T-helper 1 cell (primary cell): ENCODE measurements around the gene LRRN4CL.
"Not testable (repeated sequence)": the region's sequence is repeated elsewhere in the genome, so short reads cannot be mapped to it uniquely, and the experiment has no call there.

ENCODE experiments used
- DNase-seq, 5 donors: peaks; one replicate each; pipeline ENCODE4 v3.0.0-alpha.2; 2012 to 2020

Gene LRRN4CL

DNA sequence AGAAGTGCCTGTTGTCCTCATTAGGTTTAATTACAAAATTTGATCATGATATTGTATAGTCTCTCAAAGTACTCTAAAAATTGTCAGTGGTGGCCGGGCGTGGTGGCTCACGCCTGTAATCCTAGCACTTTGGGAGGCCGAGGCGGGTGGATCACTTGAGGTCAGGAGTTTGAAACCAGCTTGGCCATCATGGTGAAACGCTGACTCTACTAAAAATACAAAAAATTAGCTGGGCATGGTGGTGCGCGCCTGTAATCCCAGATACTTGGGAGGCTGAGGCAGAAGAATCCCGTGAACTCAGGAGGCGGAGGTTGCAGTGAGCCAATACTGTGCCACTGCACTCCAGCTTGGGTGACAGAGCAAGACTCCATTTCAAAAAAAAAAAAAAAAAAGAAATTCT is 13.9 kb downstream of the LRRN4CL start:
- not testable (repeated sequence) for DNase-seq

DNA sequence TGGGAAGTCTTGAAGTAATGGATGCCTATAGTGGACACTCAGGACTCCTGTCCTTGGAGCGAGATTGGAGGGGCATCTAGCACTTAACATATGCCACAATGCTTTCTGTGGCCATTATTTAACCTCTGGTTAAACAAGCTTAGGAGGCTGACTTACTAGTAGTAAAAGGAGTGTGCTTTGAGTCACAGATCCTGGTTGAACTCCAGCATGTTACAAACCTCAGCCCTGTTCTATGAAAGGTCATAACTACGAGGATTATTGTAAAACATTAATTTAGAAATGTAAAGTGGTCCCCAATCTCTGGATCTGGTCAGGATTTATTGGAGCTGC is 16.2 kb downstream of the LRRN4CL start:
- no peak for DNase-seq

DNA sequence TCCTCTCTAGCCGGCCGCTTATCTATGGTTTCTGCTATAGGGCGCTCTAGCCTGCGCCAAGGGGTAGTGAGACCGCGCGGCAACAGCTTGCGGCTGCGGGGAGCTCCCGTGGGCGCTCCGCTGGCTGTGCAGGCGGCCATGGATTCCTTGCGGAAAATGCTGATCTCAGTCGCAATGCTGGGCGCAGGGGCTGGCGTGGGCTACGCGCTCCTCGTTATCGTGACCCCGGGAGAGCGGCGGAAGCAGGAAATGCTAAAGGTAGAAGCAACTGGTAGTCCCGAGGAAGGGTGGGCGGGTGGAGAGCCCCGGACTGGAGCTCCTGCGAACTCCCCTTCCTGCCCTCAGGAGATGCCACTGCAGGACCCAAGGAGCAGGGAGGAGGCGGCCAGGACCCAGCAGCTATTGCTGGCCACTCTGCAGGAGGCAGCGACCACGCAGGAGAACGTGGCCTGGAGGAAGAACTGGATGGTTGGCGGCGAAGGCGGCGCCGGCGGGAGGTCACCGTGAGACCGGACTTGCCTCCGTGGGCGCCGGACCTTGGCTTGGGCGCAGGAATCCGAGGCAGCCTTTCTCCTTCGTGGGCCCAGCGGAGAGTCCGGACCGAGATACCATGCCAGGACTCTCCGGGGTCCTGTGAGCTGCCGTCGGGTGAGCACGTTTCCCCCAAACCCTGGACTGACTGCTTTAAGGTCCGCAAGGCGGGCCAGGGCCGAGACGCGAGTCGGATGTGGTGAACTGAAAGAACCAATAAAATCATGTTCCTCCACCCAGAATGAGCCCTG is 17.5 kb downstream of the LRRN4CL start, which contains the start of the genes LBHD1 and UQCC3:
Gene LBHD1, minus strand, starts transcription at position 660 of the 782 bp plus-strand sequence. CDS start 2,236 bp downstream, outside the sequence.
Gene UQCC3, plus strand, starts transcription at position 66 of the 782 bp plus-strand sequence. Its CDS starts 73 bp downstream, at position 139.
- peak; percentile 46 to 87 (median 61) for DNase-seq

DNA sequence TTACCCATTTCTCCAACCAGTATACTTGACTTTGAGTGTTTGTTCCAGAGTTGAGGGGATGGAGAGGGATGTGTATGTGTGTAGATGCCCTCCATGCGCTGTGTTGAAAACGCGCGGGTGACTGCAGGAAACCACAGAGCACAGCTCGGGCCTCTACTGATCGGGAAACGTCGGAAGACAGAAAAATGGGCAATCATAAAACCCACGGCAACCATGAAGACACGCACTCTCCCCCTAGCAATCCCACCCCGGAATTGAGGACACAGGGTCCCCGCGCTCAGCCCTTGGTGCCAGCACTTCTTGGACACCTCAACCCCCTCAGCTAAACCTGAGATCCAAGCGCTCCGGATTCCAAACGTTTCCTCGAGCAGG is 18.1 kb downstream of the LRRN4CL start:
- no peak for DNase-seq

- DNase-seq = no peak
Observed at GRCh38 chr11:62669420-62670161, 19.7 kb downstream of the LRRN4CL start.

DNA sequence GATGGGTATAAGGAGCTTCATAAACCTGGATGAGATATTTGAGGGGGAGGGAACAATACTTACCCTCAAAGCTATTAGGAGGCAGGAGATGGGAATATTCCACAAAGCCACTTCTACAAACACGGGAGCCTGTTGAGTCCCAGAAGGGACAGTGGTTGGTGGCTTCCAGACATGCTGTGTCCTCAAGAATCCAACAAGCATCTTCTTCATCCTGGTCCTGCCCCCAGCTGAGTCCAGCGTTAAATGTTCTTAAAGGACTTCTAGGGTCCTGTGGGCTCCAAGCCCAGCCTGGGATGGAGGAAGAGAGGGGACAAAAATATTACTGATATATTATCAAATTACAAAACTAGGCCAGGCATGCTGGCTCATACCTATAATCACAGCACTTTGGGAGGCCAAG is 21.9 kb downstream of the LRRN4CL start:
- no peak for DNase-seq

GRCh38 chr11:62666259-62666926 is 22.9 kb downstream of the LRRN4CL start:
- no peak for DNase-seq

DNA sequence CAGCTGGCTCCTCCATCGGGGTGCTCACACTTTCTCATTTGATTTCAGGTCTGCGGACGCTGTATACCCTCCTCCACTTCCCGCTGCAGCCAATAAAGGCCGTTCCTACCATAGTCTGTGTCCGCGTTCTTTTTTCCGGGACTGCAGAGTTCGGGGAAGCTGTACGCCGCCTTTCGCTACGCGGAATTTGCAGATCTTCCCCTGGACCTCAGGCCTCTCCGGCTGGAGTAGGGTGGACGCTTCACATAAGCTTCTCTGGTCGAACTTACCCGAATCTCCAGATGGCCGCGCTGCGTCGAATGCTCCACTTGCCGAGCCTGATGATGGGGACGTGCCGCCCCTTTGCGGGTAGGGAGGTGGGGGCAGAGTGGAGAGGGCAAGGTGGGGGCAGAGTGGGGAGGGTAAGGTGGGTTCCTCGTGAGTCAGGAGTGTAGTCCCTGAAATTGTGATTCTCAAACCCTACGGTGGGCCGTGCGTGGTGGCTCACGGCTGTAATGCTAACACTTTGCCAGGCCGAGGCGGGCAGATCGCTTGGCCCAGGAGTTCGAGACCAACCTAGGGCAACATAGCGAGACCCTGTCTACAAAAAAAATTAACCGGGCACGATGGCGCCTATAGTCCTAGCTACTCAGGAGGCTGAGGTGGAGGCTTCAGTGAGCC is 23.6 kb downstream of the LRRN4CL start:
- peak; percentile 23 to 60 (median 48) for DNase-seq

DNA sequence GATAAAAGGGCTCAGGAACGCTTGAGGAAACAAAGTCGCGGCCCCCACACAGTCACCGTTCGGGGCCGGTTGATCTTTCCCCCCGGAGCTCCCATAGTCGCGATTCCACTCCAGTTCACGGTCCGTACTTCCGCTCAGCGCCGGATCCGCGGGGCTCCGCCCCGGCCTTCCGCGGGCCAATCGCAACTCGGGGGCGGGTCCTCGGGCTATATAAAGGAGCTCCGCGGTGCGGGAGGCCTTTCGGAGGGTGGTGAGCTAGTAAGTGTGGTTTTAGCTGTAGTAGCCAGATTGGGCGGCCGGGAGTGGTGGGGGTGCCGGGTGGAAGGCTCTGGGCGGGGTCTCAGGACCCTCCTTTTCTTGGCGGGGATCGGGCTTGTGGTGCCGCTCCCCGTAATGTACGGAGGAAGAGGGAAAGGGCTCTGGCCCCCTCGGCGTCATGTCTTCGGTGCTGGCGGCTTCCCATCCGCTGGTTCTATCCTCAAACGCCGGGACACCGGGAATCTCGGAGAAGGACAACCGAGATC is 24.2 kb downstream of the LRRN4CL start, which contains the start of the genes C11orf98 and CSKMT:
Gene C11orf98, minus strand, starts transcription at position 136 of the 524 bp plus-strand sequence. Its CDS starts 41 bp downstream, at position 95.
Gene CSKMT, plus strand, starts transcription at position 238 of the 524 bp plus-strand sequence. CDS start 568 bp downstream, outside the sequence.
- peak; percentile 86 to 95 (median 90) for DNase-seq

- DNase-seq = peak in 4 of 5 donors; percentile 23 to 66 (median 40)
Observed at GRCh38 chr11:62664405-62665074, 24.8 kb downstream of the LRRN4CL start.

- DNase-seq = no peak
Observed at GRCh38 chr11:62656796-62657429, 32.4 kb downstream of the LRRN4CL start.

DNA sequence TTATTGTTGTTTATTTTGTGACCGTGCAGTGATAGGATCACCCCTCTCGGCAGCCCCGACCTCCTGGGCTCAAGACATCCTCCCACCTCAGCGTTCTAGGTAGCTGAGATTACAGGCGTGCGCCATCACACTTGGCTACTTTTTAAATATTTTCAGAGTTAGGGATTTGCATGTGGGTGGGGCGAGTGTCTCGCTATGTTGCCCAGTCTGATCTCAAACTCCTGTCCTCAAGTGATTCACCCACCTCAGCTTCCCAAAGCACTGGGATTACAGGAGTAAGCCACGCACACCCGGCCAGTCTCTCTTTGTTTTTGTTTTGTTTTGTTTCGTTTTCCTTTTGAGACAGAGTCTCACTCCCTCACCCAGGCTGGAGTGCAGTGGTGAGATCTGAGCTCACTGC is 35.0 kb downstream of the LRRN4CL start:
- DNase-seq = no peak

DNA sequence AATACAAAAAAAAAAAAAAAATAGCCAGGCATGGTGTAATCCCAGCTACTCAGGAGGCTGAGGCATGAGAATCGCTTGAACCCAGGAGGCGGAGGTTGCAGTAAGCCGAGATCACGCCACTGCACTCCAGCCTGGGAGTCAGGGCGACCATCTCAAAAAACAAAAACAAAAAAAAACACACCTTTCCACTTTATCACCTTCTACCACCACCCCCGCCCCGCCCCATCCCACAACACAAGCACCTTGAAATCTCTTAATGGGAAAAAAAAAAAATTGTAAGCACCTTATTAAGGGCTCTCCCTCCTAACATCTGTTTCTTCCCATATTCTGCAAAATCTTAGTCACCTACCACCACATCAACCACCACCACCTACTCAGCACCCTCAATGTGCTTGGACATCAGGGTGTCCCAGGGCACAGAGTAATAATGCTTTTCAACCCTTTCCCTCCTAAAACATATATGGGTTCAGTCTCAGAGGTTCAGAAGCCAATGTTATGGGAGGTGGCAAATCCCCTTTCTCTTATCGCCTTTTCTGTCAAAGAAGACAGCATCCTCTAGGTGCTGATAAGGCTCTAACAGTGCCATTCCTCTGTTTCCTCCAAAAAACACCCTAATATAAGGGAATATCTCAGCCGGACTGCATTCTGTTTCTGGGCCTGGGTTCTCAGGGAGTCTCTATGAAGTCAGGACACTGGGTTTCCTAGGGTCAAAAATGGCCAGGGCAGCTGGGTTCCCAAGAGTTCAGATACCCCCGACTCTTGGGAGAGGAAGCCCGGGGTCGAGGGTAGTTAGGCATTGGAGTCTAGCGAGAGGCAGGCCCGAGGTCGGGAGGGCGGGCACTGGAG is 36.9 kb downstream of the LRRN4CL start:
- DNase-seq = peak in 2 of 5 donors; percentile 48 to 69

GRCh38 chr11:62650283-62650682 is 39.0 kb downstream of the LRRN4CL start:
- not testable (repeated sequence) for DNase-seq

GRCh38 chr11:62649486-62649885 is 39.8 kb downstream of the LRRN4CL start:
- no peak for DNase-seq

GRCh38 chr11:62648967-62649364 is 40.4 kb downstream of the LRRN4CL start:
- no peak for DNase-seq

GRCh38 chr11:62648185-62648966 is 41.0 kb downstream of the LRRN4CL start:
- DNase-seq = no peak

DNA sequence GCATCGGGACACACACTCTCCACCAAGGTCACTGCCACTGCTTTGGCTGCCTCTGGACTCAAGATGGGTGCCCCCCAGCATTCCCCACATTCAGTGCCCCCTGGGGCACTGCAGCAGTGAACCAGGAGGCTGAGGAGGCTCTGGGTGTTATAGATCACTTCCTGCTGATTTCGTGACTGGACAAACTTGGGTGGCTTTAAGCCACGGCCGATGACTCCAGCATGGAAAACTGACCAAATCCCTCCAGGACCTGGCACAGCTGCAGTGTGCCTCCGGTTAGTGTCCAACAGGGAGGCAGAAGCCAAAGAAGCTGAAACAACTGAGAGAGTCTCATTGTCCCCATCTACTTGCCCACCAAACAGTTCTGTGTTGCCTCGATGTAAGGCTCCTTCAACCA is 41.7 kb downstream of the LRRN4CL start:
- DNase-seq = no peak
